H9 (cell line): ENCODE results near the gene NDUFA11. TPM values are rescaled to one million over a fixed set of nuclear protein-coding genes. Genes with fewer than 3 reads are reported as not detected.
"Not testable (repeated sequence)": the region's sequence is repeated elsewhere in the genome, so short reads cannot be mapped to it uniquely, and the experiment has no call there.

Source experiments
- DNase-seq: peaks from one replicate; pipeline ENCODE4 v3.0.0-alpha.2; 2017
- H2AFZ ChIP-seq: one replicate; pipeline ENCODE4 v1.6.1; 2013; ENCODE audit warnings: mild to moderate bottlenecking, low read length, control low read depth, moderate library complexity
- H2AK5ac ChIP-seq: 2 replicates; pipeline ENCODE4 v1.6.1; 2013; ENCODE audit warnings: low read length, control low read depth, mixed read lengths; ENCODE audit not compliant: insufficient read length
- H2BK120ac ChIP-seq: one replicate; pipeline ENCODE4 v1.6.1; 2013; ENCODE audit warnings: low read depth, mild to moderate bottlenecking, low read length, control low read depth, inconsistent platforms; ENCODE audit not compliant: poor library complexity, severe bottlenecking
- H2BK12ac ChIP-seq: 2 replicates; pipeline ENCODE4 v1.6.1; 2013; ENCODE audit warnings: low read length, control low read depth, mixed read lengths, low read depth; ENCODE audit not compliant: insufficient read length
- H2BK15ac ChIP-seq: 2 replicates; pipeline ENCODE4 v1.6.1; 2013; ENCODE audit warnings: low read depth, low read length, control low read depth
- H2BK20ac ChIP-seq: one replicate; pipeline ENCODE4 v1.6.1; 2013; ENCODE audit warnings: low read depth, mild to moderate bottlenecking, low read length, control low read depth, inconsistent platforms; ENCODE audit not compliant: poor library complexity, severe bottlenecking
- H2BK5ac ChIP-seq: 2 replicates; pipeline ENCODE4 v1.6.1; 2013; ENCODE audit warnings: low read length, control low read depth, mixed read lengths; ENCODE audit not compliant: insufficient read length
- H3K14ac ChIP-seq: 2 replicates; pipeline ENCODE4 v1.6.1; 2013; ENCODE audit warnings: low read length, control low read depth; ENCODE audit not compliant: insufficient read depth
- H3K18ac ChIP-seq: 2 replicates; pipeline ENCODE4 v1.6.1; 2013; ENCODE audit warnings: low read depth, mild to moderate bottlenecking, mixed read lengths, low read length, control low read depth; ENCODE audit not compliant: insufficient read length
- H3K23ac ChIP-seq: 2 replicates; pipeline ENCODE4 v1.6.1; 2013; ENCODE audit warnings: low read length, control low read depth, mixed read lengths, low read depth; ENCODE audit not compliant: insufficient read length
- H3K23me2 ChIP-seq: 2 replicates; pipeline ENCODE4 v1.6.1; 2013; ENCODE audit warnings: low read depth, mild to moderate bottlenecking, mixed read lengths, low read length, control low read depth; ENCODE audit not compliant: insufficient read length, poor library complexity, severe bottlenecking
- H3K27ac ChIP-seq: 2 replicates; pipeline ENCODE4 v1.5.1; 2013; ENCODE audit warnings: low read length, control low read depth, mixed read lengths, low read depth; ENCODE audit not compliant: insufficient read length
- H3K27me3 ChIP-seq: 2 replicates; pipeline ENCODE4 v1.6.1; 2013; ENCODE audit warnings: low read length, control low read depth, inconsistent platforms; ENCODE audit not compliant: insufficient read depth
- H3K4ac ChIP-seq: 2 replicates; pipeline ENCODE4 v1.6.1; 2013; ENCODE audit warnings: low read depth, mild to moderate bottlenecking, control low read depth, inconsistent platforms, low read length, moderate library complexity
- H3K4me1 ChIP-seq: 2 replicates; pipeline ENCODE4 v1.6.1; 2013; ENCODE audit warnings: low read length, control low read depth, inconsistent platforms; ENCODE audit not compliant: insufficient read depth
- H3K4me2 ChIP-seq: 2 replicates; pipeline ENCODE4 v1.6.1; 2013; ENCODE audit warnings: low read length, control low read depth, mixed read lengths; ENCODE audit not compliant: insufficient read length, insufficient read depth
- H3K56ac ChIP-seq: 2 replicates; pipeline ENCODE4 v1.6.1; 2013; ENCODE audit warnings: low read depth, mild to moderate bottlenecking, mixed read lengths, low read length, control low read depth; ENCODE audit not compliant: insufficient read length
- H3K79me1 ChIP-seq: 2 replicates; pipeline ENCODE4 v1.6.1; 2013; ENCODE audit warnings: low read depth, mild to moderate bottlenecking, moderate library complexity, low read length, control low read depth, inconsistent platforms; ENCODE audit not compliant: insufficient read depth, poor library complexity, severe bottlenecking
- H3K79me2 ChIP-seq: 2 replicates; pipeline ENCODE4 v1.6.1; 2013; ENCODE audit warnings: low read length, control low read depth, inconsistent platforms; ENCODE audit not compliant: insufficient read depth
- H3K9ac ChIP-seq: 2 replicates; pipeline ENCODE4 v1.6.1; 2013; ENCODE audit warnings: low read length, control low read depth, mixed read lengths; ENCODE audit not compliant: insufficient read length; ENCODE audit errors: extremely low read depth
- H3K9me3 ChIP-seq: one replicate; pipeline ENCODE4 v1.6.1; 2013; ENCODE audit warnings: low read depth, low read length, inconsistent platforms; ENCODE audit not compliant: control insufficient read depth
- H3T11ph ChIP-seq: one replicate; pipeline ENCODE4 v1.6.1; 2013; ENCODE audit warnings: mild to moderate bottlenecking, low read length, control low read depth, inconsistent platforms
- H4K20me1 ChIP-seq: one replicate; pipeline ENCODE4 v1.6.1; 2013; ENCODE audit not compliant: control insufficient read depth, insufficient read length, insufficient read depth
- H4K5ac ChIP-seq: 2 replicates; pipeline ENCODE4 v1.6.1; 2013; ENCODE audit warnings: low read depth, mild to moderate bottlenecking, mixed read lengths, low read length, control low read depth; ENCODE audit not compliant: insufficient read length
- H4K8ac ChIP-seq: replicated peaks from 2 replicates; pipeline ENCODE4 v1.6.1; 2013; ENCODE audit warnings: low read length, control low read depth, mixed read lengths, low read depth; ENCODE audit not compliant: insufficient read length
- H4K91ac ChIP-seq: 2 replicates; pipeline ENCODE4 v1.6.1; 2013; ENCODE audit warnings: low read depth, mild to moderate bottlenecking, moderate library complexity, mixed read lengths, low read length, control low read depth; ENCODE audit not compliant: insufficient read length
- H3K27ac Mint-ChIP-seq, 3 experiments: 2 replicates in 2 of 3; 3 replicates in 1 of 3; pipeline ENCODE4 v1.8.0; 2020 to 2021; ENCODE audit warnings: mixed read lengths in 3 of 3, mild to moderate bottlenecking in 1 of 3, moderate library complexity in 1 of 3
- H3K27me3 Mint-ChIP-seq: 2 replicates; pipeline ENCODE4 v1.8.0; 2021; ENCODE audit warnings: low read depth, mild to moderate bottlenecking, moderate library complexity, mixed read lengths
- H3K36me3 Mint-ChIP-seq, 3 experiments: 2 replicates in 2 of 3; 3 replicates in 1 of 3; pipeline ENCODE4 v1.8.0; 2020 to 2021; ENCODE audit warnings: low read depth in 3 of 3, mixed read lengths in 3 of 3; ENCODE audit not compliant: insufficient read depth in 1 of 3
- H3K4me1 Mint-ChIP-seq, 2 experiments: 2 replicates each; pipeline ENCODE4 v1.8.0; 2020; ENCODE audit warnings: mixed read lengths in 2 of 2
- H3K4me3 Mint-ChIP-seq, 2 experiments: 2 replicates in 1 of 2; 3 replicates in 1 of 2; pipeline ENCODE4 v1.8.0; 2020 to 2021; ENCODE audit warnings: mild to moderate bottlenecking in 2 of 2, mixed read lengths in 2 of 2, moderate library complexity in 1 of 2
- H3K9me3 Mint-ChIP-seq, 2 experiments: 2 replicates in 1 of 2; 3 replicates in 1 of 2; pipeline ENCODE4 v1.8.0; 2020; ENCODE audit warnings: mild to moderate bottlenecking in 2 of 2, mixed read lengths in 2 of 2, moderate library complexity in 1 of 2
- CTCF ChIP-seq: fragments of 200-600 bp; sonication (generic); conservative IDR thresholded peaks from 3 replicates; pipeline ENCODE4 v1.8.0; 2021; ENCODE audit warnings: antibody characterized with exemption, mild to moderate bottlenecking
- WGBS: extraction: QIAGEN DNeasy Blood & Tissue Kit; methylation state at CpG from one replicate; pipeline ENCODE4 v1.1.7; 2013; ENCODE audit warnings: missing lambda C conversion rate, low lambda C conversion rate, mixed read lengths; ENCODE audit not compliant: insufficient read length; ENCODE audit errors: extremely low coverage; 5-methylcytosine and 5-hydroxymethylcytosine counted together
- total RNA-seq: library from RNA; stranded (reverse); gene quantifications from 2 replicates; pipeline ENCODE4 v1.2.1, GENCODE V29; 2021

Gene NDUFA11
- total RNA-seq, 1 experiment from 2014 or later, result 282 TPM

GRCh38 chr19:5850189-5850588 lies 53.4 kb downstream of the NDUFA11 start:
- Histone ChIP-seq H3K23ac (no peak overlapping the region), H4K91ac (no peak overlapping the region), H3K14ac (no peak overlapping the region), H3K27ac (no peak overlapping the region), H3K4me1 (no peaks in the 10 kb centered on the region), H2BK120ac (no peak overlapping the region), H3K9ac (no peak overlapping the region), H2BK20ac (no peak overlapping the region), H3K4me2 (no peak overlapping the region), H3K79me2 (no peaks in the 10 kb centered on the region), H3K23me2 (no peaks in the 10 kb centered on the region), H2AFZ (no peak overlapping the region), H2BK5ac (no peak overlapping the region), H3K56ac (no peak overlapping the region), H3K79me1 (no peaks in the 10 kb centered on the region), H3K9me3 (no peaks in the 10 kb centered on the region), H4K5ac (no peak overlapping the region), H3K27me3 (no peaks in the 10 kb centered on the region), H4K8ac (no peak overlapping the region), H2AK5ac (no peak overlapping the region), H3T11ph (no peak overlapping the region), H2BK12ac (no peak overlapping the region), H2BK15ac (no peak overlapping the region), H3K4ac (no peak overlapping the region), H3K18ac (no peak overlapping the region), H4K20me1 (no peaks in the 10 kb centered on the region)
- no peak overlapping the region for H3K4me3 Mint-ChIP-seq
- peaks cover 0 to 4% of the 10 kb centered on the region in 2 experiments; a peak in 2 of 5 replicates for H3K9me3 Mint-ChIP-seq
- peaks cover 4 to 7% of the 10 kb centered on the region in 2 experiments; a peak in 3 of 4 replicates for H3K4me1 Mint-ChIP-seq
- no peaks in the 10 kb centered on the region for H3K36me3 Mint-ChIP-seq
- no peak overlapping the region for H3K27ac Mint-ChIP-seq
- peaks cover 21% of the 10 kb centered on the region for H3K27me3 Mint-ChIP-seq
- WGBS, result no CpG with 5 or more reads among the region's 6 CpGs
- DNase-seq, result no peak
- no peak for TF ChIP-seq CTCF

GRCh38 chr19:5848621-5849020 lies 55.0 kb downstream of the NDUFA11 start:
- not testable (repeated sequence) for H3K4ac ChIP-seq, H2BK120ac ChIP-seq, H3K79me1 ChIP-seq, H3K79me2 ChIP-seq, H4K20me1 ChIP-seq, H3K9me3 Mint-ChIP-seq, H3K27ac ChIP-seq, H3K56ac ChIP-seq, H3K23me2 ChIP-seq, H3K4me1 Mint-ChIP-seq, H2BK12ac ChIP-seq, H3K4me3 Mint-ChIP-seq, H3K27me3 ChIP-seq, H4K91ac ChIP-seq, H3K36me3 Mint-ChIP-seq, H4K5ac ChIP-seq, H3K14ac ChIP-seq, H3T11ph ChIP-seq, H2BK15ac ChIP-seq, H3K18ac ChIP-seq, H4K8ac ChIP-seq, H3K4me2 ChIP-seq, H3K27ac Mint-ChIP-seq, H3K23ac ChIP-seq, H2AK5ac ChIP-seq, DNase-seq, H2BK20ac ChIP-seq, H3K9ac ChIP-seq, H3K4me1 ChIP-seq, H2AFZ ChIP-seq, H2BK5ac ChIP-seq, H3K9me3 ChIP-seq
- WGBS, result no CpG with 5 or more reads among the region's 5 CpGs
- H3K27me3 Mint-ChIP-seq, result peaks cover 20% of the 10 kb centered on the region
